HG02610 (cell line): Measurements from ENCODE around the gene HSPB6.
"Not testable (repeated sequence)": the region's sequence is repeated elsewhere in the genome, so short reads cannot be mapped to it uniquely, and the experiment has no call there.

ENCODE experiments used
- ATAC-seq: cut with Tn5 transposase; IDR thresholded peaks from one replicate; pipeline ENCODE4 v1.9.1; 2021; ENCODE audit warnings: mild to moderate bottlenecking, moderate library complexity; ENCODE audit not compliant: unreplicated experiment

The HSPB6 gene

GRCh38 chr19:35732540-35733179 lies 24.2 kb downstream of the HSPB6 start:
- no peak for ATAC-seq

- ATAC-seq: no peak
Measured at GRCh38 chr19:35731779-35732405, 24.9 kb downstream of the HSPB6 start.

GRCh38 chr19:35731353-35731752 lies 25.5 kb downstream of the HSPB6 start:
- no peak for ATAC-seq

GRCh38 chr19:35730326-35730725 lies 26.5 kb downstream of the HSPB6 start:
- ATAC-seq: no peak

- no peak for ATAC-seq
Measured at GRCh38 chr19:35729763-35730162, 27.1 kb downstream of the HSPB6 start.

GRCh38 chr19:35729021-35729420 lies 27.8 kb downstream of the HSPB6 start:
- no peak for ATAC-seq

GRCh38 chr19:35727956-35728706 lies 28.7 kb downstream of the HSPB6 start:
- ATAC-seq: no peak

GRCh38 chr19:35727053-35727955 lies 29.5 kb downstream of the HSPB6 start:
- ATAC-seq: no peak

- no peak for ATAC-seq
Measured at GRCh38 chr19:35725216-35725861, 31.5 kb downstream of the HSPB6 start.

- no peak for ATAC-seq
Measured at GRCh38 chr19:35724560-35724959, 32.3 kb downstream of the HSPB6 start.

GRCh38 chr19:35724132-35724531 lies 32.7 kb downstream of the HSPB6 start:
- not testable (repeated sequence) for ATAC-seq

GRCh38 chr19:35723671-35724070 lies 33.2 kb downstream of the HSPB6 start:
- no peak for ATAC-seq

- ATAC-seq: no peak
Measured at GRCh38 chr19:35722897-35723296, 33.9 kb downstream of the HSPB6 start.

- ATAC-seq: no peak
Measured at GRCh38 chr19:35722461-35722860, 34.4 kb downstream of the HSPB6 start.

- ATAC-seq: no peak
Measured at GRCh38 chr19:35721374-35721773, 35.5 kb downstream of the HSPB6 start.

- ATAC-seq: no peak
Measured at GRCh38 chr19:35720648-35721047, 36.2 kb downstream of the HSPB6 start.

- no peak for ATAC-seq
Measured at GRCh38 chr19:35720163-35720524, 36.7 kb downstream of the HSPB6 start.

GRCh38 chr19:35719402-35720162 lies 37.2 kb downstream of the HSPB6 start:
- no peak for ATAC-seq

GRCh38 chr19:35718345-35719041 lies 38.3 kb downstream of the HSPB6 start:
- ATAC-seq: peak; percentile 2
